Stimulated activated effector memory CD8-positive, alpha-beta T cell treated with anti-CD3 and anti-CD28 coated beads, Interleukin-12 subunit alpha, Interleukin-12 subunit beta, amount 100 ng/mL, for 72 hours (primary cell): ENCODE data around the gene RDH16.
"Not testable (repeated sequence)": the region's sequence is repeated elsewhere in the genome, so short reads cannot be mapped to it uniquely, and the experiment has no call there.

Experiments
- ATAC-seq: fragments of 150-1000 bp; cut with Tn5 transposase; 2 replicates; pipeline ENCODE4 v1.10.0; 2021
- DNase-seq, 2 donors: peaks; one replicate each; pipeline ENCODE4 v3.0.0; 2021 to 2022; ENCODE audit warnings: low spot score in 2 of 2
- H3K27ac Mint-ChIP-seq: one replicate; pipeline ENCODE4 v1.8.0; 2022; ENCODE audit warnings: mild to moderate bottlenecking, mixed read lengths
- H3K36me3 Mint-ChIP-seq: one replicate; pipeline ENCODE4 v1.8.0; 2022; ENCODE audit warnings: mild to moderate bottlenecking, mixed read lengths
- H3K4me1 Mint-ChIP-seq: one replicate; pipeline ENCODE4 v1.8.0; 2022; ENCODE audit warnings: mixed read lengths
- H3K4me3 Mint-ChIP-seq: one replicate; pipeline ENCODE4 v1.8.0; 2022; ENCODE audit warnings: mild to moderate bottlenecking, mixed read lengths
- H3K9me3 Mint-ChIP-seq: one replicate; pipeline ENCODE4 v1.8.0; 2022; ENCODE audit warnings: mixed read lengths

RDH16 gene

GRCh38 chr12:56978397-56979138 is 21.2 kb upstream of the RDH16 start:
- no peaks in the 10 kb centered on the region for H3K9me3 Mint-ChIP-seq
- ATAC-seq: no peak
- DNase-seq: no peak
- H3K27ac Mint-ChIP-seq: no peak overlapping the region
- H3K36me3 Mint-ChIP-seq: no peaks in the 10 kb centered on the region
- H3K4me1 Mint-ChIP-seq: no peaks in the 10 kb centered on the region
- no peak overlapping the region for H3K4me3 Mint-ChIP-seq

- ATAC-seq, H3K4me1 Mint-ChIP-seq, DNase-seq, H3K27ac Mint-ChIP-seq, H3K9me3 Mint-ChIP-seq, H3K36me3 Mint-ChIP-seq, H3K4me3 Mint-ChIP-seq: not testable (repeated sequence)
These were observed 20.0 kb upstream of the RDH16 start for GRCh38 chr12:56977361-56977760.

GRCh38 chr12:56974224-56974623 is 16.8 kb upstream of the RDH16 start:
- DNase-seq, H3K4me3 Mint-ChIP-seq, H3K27ac Mint-ChIP-seq, ATAC-seq, H3K36me3 Mint-ChIP-seq, H3K4me1 Mint-ChIP-seq, H3K9me3 Mint-ChIP-seq: not testable (repeated sequence)

GRCh38 chr12:56968910-56969309 is 11.5 kb upstream of the RDH16 start:
- H3K9me3 Mint-ChIP-seq, DNase-seq, H3K27ac Mint-ChIP-seq, H3K4me1 Mint-ChIP-seq, ATAC-seq, H3K36me3 Mint-ChIP-seq, H3K4me3 Mint-ChIP-seq: not testable (repeated sequence)

- DNase-seq, H3K27ac Mint-ChIP-seq, ATAC-seq, H3K36me3 Mint-ChIP-seq, H3K9me3 Mint-ChIP-seq, H3K4me3 Mint-ChIP-seq, H3K4me1 Mint-ChIP-seq: not testable (repeated sequence)
These were observed 8.7 kb upstream of the RDH16 start for GRCh38 chr12:56965997-56966642.

GRCh38 chr12:56965124-56965523 is 7.7 kb upstream of the RDH16 start:
- not testable (repeated sequence) for H3K36me3 Mint-ChIP-seq, H3K4me3 Mint-ChIP-seq, ATAC-seq, H3K27ac Mint-ChIP-seq, H3K4me1 Mint-ChIP-seq, DNase-seq, H3K9me3 Mint-ChIP-seq

- H3K4me3 Mint-ChIP-seq, ATAC-seq, H3K27ac Mint-ChIP-seq, H3K9me3 Mint-ChIP-seq, DNase-seq, H3K36me3 Mint-ChIP-seq, H3K4me1 Mint-ChIP-seq: not testable (repeated sequence)
These were observed 6.1 kb upstream of the RDH16 start for GRCh38 chr12:56963557-56963956.

- H3K27ac Mint-ChIP-seq, H3K4me3 Mint-ChIP-seq, ATAC-seq, H3K36me3 Mint-ChIP-seq, DNase-seq, H3K9me3 Mint-ChIP-seq, H3K4me1 Mint-ChIP-seq: not testable (repeated sequence)
These were observed 4.8 kb upstream of the RDH16 start for GRCh38 chr12:56962247-56962646.

GRCh38 chr12:56958422-56958821 is 1.0 kb upstream of the RDH16 start:
- Mint-ChIP-seq H3K4me3 (no peak overlapping the region), H3K36me3 (no peaks in the 10 kb centered on the region), H3K4me1 (peaks cover 6% of the 10 kb centered on the region), H3K9me3 (no peaks in the 10 kb centered on the region), H3K27ac (no peak overlapping the region)
- DNase-seq (no peak), ATAC-seq (no peak)

GRCh38 chr12:56955631-56956256 is 1.7 kb downstream of the RDH16 start:
- Mint-ChIP-seq H3K4me3 (no peak overlapping the region), H3K4me1 (peaks cover 6% of the 10 kb centered on the region), H3K9me3 (no peaks in the 10 kb centered on the region), H3K36me3 (no peaks in the 10 kb centered on the region), H3K27ac (no peak overlapping the region)
- ATAC-seq: no peak
- DNase-seq: no peak

GRCh38 chr12:56954958-56955355 is 2.5 kb downstream of the RDH16 start:
- no peaks in the 10 kb centered on the region for H3K36me3 Mint-ChIP-seq

GRCh38 chr12:56954057-56954957 is 3.1 kb downstream of the RDH16 start:
- no peaks in the 10 kb centered on the region for H3K4me1 Mint-ChIP-seq
- H3K4me3 Mint-ChIP-seq: no peak overlapping the region
- ATAC-seq (no peak), DNase-seq (peak in 1 of 2 donors; percentile 38)
- no peaks in the 10 kb centered on the region for H3K9me3 Mint-ChIP-seq
- H3K27ac Mint-ChIP-seq: no peak overlapping the region
- H3K36me3 Mint-ChIP-seq: no peaks in the 10 kb centered on the region

More at GRCh38 chr12:56954958-56955355, 2.5 kb downstream of the RDH16 start:
- Mint-ChIP-seq H3K4me3 (no peak overlapping the region), H3K9me3 (no peaks in the 10 kb centered on the region), H3K4me1 (no peaks in the 10 kb centered on the region), H3K27ac (no peak overlapping the region)
- ATAC-seq (no peak), DNase-seq (peak in 1 of 2 donors; percentile 35)

GRCh38 chr12:56953314-56953713 is 4.1 kb downstream of the RDH16 start:
- DNase-seq: peak in 1 of 2 donors; percentile 36
- no peak for ATAC-seq
- Mint-ChIP-seq H3K4me3 (no peak overlapping the region), H3K27ac (no peak overlapping the region), H3K9me3 (no peaks in the 10 kb centered on the region), H3K4me1 (no peaks in the 10 kb centered on the region), H3K36me3 (no peaks in the 10 kb centered on the region)

GRCh38 chr12:56951582-56952339 is 5.6 kb downstream of the RDH16 start:
- DNase-seq (peak in 1 of 2 donors; percentile 30), ATAC-seq (no peak)
- H3K9me3 Mint-ChIP-seq: no peaks in the 10 kb centered on the region
- H3K36me3 Mint-ChIP-seq: no peaks in the 10 kb centered on the region
- no peak overlapping the region for H3K27ac Mint-ChIP-seq
- H3K4me1 Mint-ChIP-seq: no peaks in the 10 kb centered on the region
- H3K4me3 Mint-ChIP-seq: no peak overlapping the region
